WERI-Rb-1 (cell line): Measurements from ENCODE around the gene DNPEP.

Experiments
- DNase-seq: peaks from one replicate; pipeline ENCODE4 v3.0.0-alpha.2; 2020
- H3K27ac ChIP-seq: fragments of 250-450 bp; sonication (Bioruptor Pico); 2 replicates; pipeline ENCODE4 v1.5.1; 2020; ENCODE audit warnings: mild to moderate bottlenecking, moderate library complexity
- H3K27me3 ChIP-seq: fragments of 250-450 bp; sonication (Bioruptor Pico); 2 replicates; pipeline ENCODE4 v1.5.1; 2021; ENCODE audit warnings: mild to moderate bottlenecking, low read depth, moderate library complexity; ENCODE audit not compliant: insufficient read depth, severe bottlenecking
- H3K36me3 ChIP-seq: fragments of 250-450 bp; sonication (Bioruptor Pico); 2 replicates; pipeline ENCODE4 v1.5.1; 2020; ENCODE audit warnings: mild to moderate bottlenecking, moderate library complexity
- H3K4me3 ChIP-seq: 2 replicates; pipeline ENCODE4 v1.5.1; 2011; ENCODE audit warnings: low read depth, mild to moderate bottlenecking, control low read depth, low read length
- H3K9me3 ChIP-seq: fragments of 250-450 bp; sonication (Bioruptor Pico); 2 replicates; pipeline ENCODE4 v1.5.1; 2021; ENCODE audit warnings: mild to moderate bottlenecking, moderate library complexity; ENCODE audit not compliant: severe bottlenecking
- CTCF ChIP-seq: IDR thresholded peaks from 2 replicates; pipeline ENCODE4 v1.5.1; 2011; ENCODE audit warnings: low read depth, mild to moderate bottlenecking, control low read depth, inconsistent platforms, low read length

The DNPEP gene

GRCh38 chr2:219331560-219332213, 56.0 kb downstream of the DNPEP start:
- no peaks in the 10 kb centered on the region for H3K27me3 ChIP-seq
- H3K4me3 ChIP-seq, result no peak overlapping the region
- peaks cover 3% of the 10 kb centered on the region for H3K9me3 ChIP-seq
- DNase-seq, result no peak
- H3K27ac ChIP-seq, result no peak overlapping the region
- TF ChIP-seq CTCF, result no peak
- H3K36me3 ChIP-seq, result no peaks in the 10 kb centered on the region

DNA sequence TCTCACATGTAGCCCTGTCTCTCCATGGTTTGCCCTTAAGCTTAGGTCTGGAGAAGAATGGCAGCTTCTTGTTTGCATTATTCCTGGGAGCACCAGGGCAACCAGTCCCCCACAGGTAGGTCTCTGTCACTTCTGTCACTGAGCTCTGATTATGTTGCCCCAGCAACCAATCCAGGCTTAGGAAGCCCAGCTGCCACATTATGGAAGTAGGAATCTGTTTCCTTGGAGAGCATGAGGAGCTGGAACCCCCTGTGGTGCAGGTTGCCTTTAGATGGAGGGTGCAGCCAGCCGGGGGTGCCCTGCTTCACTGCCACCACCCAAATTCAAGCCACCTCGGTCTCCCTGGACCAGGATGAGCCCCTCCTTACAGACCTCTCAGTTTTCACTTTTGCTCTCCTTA, 60.0 kb downstream of the DNPEP start:
- Histone ChIP-seq H3K36me3 (no peaks in the 10 kb centered on the region), H3K27me3 (no peaks in the 10 kb centered on the region), H3K27ac (peak overlapping the region; percentile 88), H3K9me3 (no peaks in the 10 kb centered on the region), H3K4me3 (no peak overlapping the region)
- TF ChIP-seq CTCF, result no peak
- peak; percentile 88 for DNase-seq

GRCh38 chr2:219325657-219326315, 61.9 kb downstream of the DNPEP start:
- no peak for DNase-seq
- no peaks in the 10 kb centered on the region for H3K36me3 ChIP-seq
- H3K27ac ChIP-seq, result no peak overlapping the region
- H3K9me3 ChIP-seq, result no peaks in the 10 kb centered on the region
- no peak overlapping the region for H3K4me3 ChIP-seq
- no peaks in the 10 kb centered on the region for H3K27me3 ChIP-seq
- TF ChIP-seq CTCF, result no peak

DNA sequence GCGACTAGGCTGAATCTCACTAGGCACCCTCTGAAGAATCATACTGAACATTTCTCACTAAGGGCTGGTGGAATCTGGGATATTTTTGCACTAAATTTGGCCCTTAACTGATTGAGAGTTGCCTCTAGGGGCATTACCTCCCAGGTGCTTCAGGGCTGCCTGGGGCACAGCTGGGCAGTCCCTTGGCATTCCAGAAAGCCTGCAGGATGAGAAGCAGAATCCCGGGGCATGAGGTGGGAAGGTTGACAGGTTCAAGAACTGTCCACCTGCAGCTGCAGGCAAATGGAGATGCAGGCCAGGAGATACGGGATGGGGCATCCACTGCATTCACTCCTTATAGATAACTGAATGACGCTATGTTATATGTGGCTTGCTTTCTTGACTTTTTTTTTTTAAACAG, 62.6 kb downstream of the DNPEP start:
- no peak for DNase-seq
- H3K9me3 ChIP-seq, result no peaks in the 10 kb centered on the region
- H3K27me3 ChIP-seq, result no peaks in the 10 kb centered on the region
- TF ChIP-seq CTCF, result no peak
- no peak overlapping the region for H3K4me3 ChIP-seq
- no peaks in the 10 kb centered on the region for H3K36me3 ChIP-seq
- H3K27ac ChIP-seq, result no peak overlapping the region

GRCh38 chr2:219323434-219323833, 64.3 kb downstream of the DNPEP start:
- no peak for TF ChIP-seq CTCF
- H3K9me3 ChIP-seq, result no peaks in the 10 kb centered on the region
- H3K27ac ChIP-seq, result no peak overlapping the region
- H3K4me3 ChIP-seq, result no peak overlapping the region
- H3K27me3 ChIP-seq, result no peaks in the 10 kb centered on the region
- H3K36me3 ChIP-seq, result no peaks in the 10 kb centered on the region
- no peak for DNase-seq
